IMR-90 (cell line): ENCODE measurements around the gene SLC6A4. TPM values are rescaled to one million over a fixed set of nuclear protein-coding genes. Genes with fewer than 3 reads are reported as not detected.

ENCODE experiments used
- ATAC-seq: fragments of 200-7000 bp; cut with Tn5 transposase; 2 replicates; pipeline ENCODE4 v1.9.1; 2020; ENCODE audit warnings: low read depth, mild to moderate bottlenecking, moderate library complexity
- BruUV-seq: library from RNA; stranded (reverse); fragments of 400-500 nt; replicated peaks from 2 replicates; lab custom pipeline; 2021; lab: Mats Ljungman, UMichigan
- CTCF ChIA-PET: fragments of 300-600 bp; formaldehyde crosslinking; extraction: SDS; loops from one replicate; lab custom pipeline; 2021; ENCODE audit warnings: antibody characterized with exemption; lab: Yijun Ruan, JAX
- POLR2A ChIA-PET: fragments of 300-600 bp; sonication (Branson Sonifier 250); formaldehyde crosslinking; loops from one replicate; lab custom pipeline; 2022; ENCODE audit warnings: antibody characterized with exemption; ENCODE audit not compliant: unreplicated experiment; lab: Charles Lee
- DNase-seq: peaks from one replicate; pipeline ENCODE4 v3.0.0; 2013
- H2AFZ ChIP-seq: replicated peaks from 2 replicates; pipeline ENCODE3; 2013; ENCODE audit warnings: low read length, mild to moderate bottlenecking; ENCODE audit not compliant: poor library complexity
- H2AK5ac ChIP-seq: 2 replicates; pipeline ENCODE4 v1.6.1; 2013; ENCODE audit warnings: low read depth, low read length, inconsistent platforms
- H2AK9ac ChIP-seq: replicated peaks from 2 replicates; pipeline ENCODE3; 2013; ENCODE audit warnings: mild to moderate bottlenecking, low read depth, low read length, moderate library complexity; ENCODE audit not compliant: poor library complexity
- H2BK120ac ChIP-seq: 2 replicates; pipeline ENCODE4 v1.6.1; 2013; ENCODE audit warnings: low read depth, low read length, inconsistent platforms
- H2BK15ac ChIP-seq: 3 replicates; pipeline ENCODE4 v1.6.1; 2013; ENCODE audit warnings: low read depth, low read length, inconsistent platforms
- H2BK20ac ChIP-seq: 2 replicates; pipeline ENCODE4 v1.6.1; 2013; ENCODE audit warnings: low read depth, mild to moderate bottlenecking, inconsistent platforms, low read length, moderate library complexity
- H2BK5ac ChIP-seq: 2 replicates; pipeline ENCODE4 v1.6.1; 2013; ENCODE audit warnings: mild to moderate bottlenecking, low read depth, low read length, inconsistent platforms; ENCODE audit not compliant: poor library complexity, severe bottlenecking
- H3K14ac ChIP-seq: replicated peaks from 2 replicates; pipeline ENCODE4 v1.6.1; 2013; ENCODE audit warnings: low read depth, low read length, inconsistent platforms
- H3K18ac ChIP-seq: 2 replicates; pipeline ENCODE4 v1.6.1; 2013; ENCODE audit warnings: low read depth, low read length, control low read depth
- H3K23ac ChIP-seq: 2 replicates; pipeline ENCODE4 v1.6.1; 2013; ENCODE audit warnings: low read depth, low read length, inconsistent platforms
- H3K27ac ChIP-seq: 2 replicates; pipeline ENCODE4 v1.5.1; 2013; ENCODE audit warnings: mild to moderate bottlenecking, control low read depth, low read length; ENCODE audit not compliant: insufficient read depth
- H3K27me3 ChIP-seq: 2 replicates; pipeline ENCODE4 v1.6.1; 2013; ENCODE audit warnings: low read length; ENCODE audit not compliant: control insufficient read depth, insufficient read depth
- H3K36me3 ChIP-seq: 2 replicates; pipeline ENCODE4 v1.6.1; 2013; ENCODE audit warnings: low read length, mixed read lengths; ENCODE audit not compliant: control insufficient read depth, insufficient read depth
- H3K4ac ChIP-seq: 2 replicates; pipeline ENCODE4 v1.6.1; 2013; ENCODE audit warnings: low read depth, low read length, inconsistent platforms
- H3K4me1 ChIP-seq: 2 replicates; pipeline ENCODE4 v1.6.1; 2013; ENCODE audit warnings: low read length, mixed read lengths; ENCODE audit not compliant: control insufficient read depth, insufficient read depth
- H3K4me2 ChIP-seq: 2 replicates; pipeline ENCODE4 v1.6.1; 2013; ENCODE audit warnings: low read depth, mild to moderate bottlenecking, control low read depth, low read length, moderate library complexity
- H3K4me3 ChIP-seq: 2 replicates; pipeline ENCODE4 v1.5.1; 2013; ENCODE audit warnings: low read depth, mild to moderate bottlenecking, control low read depth, low read length, moderate library complexity; ENCODE audit not compliant: insufficient read depth
- H3K56ac ChIP-seq: 2 replicates; pipeline ENCODE4 v1.6.1; 2013; ENCODE audit warnings: low read length, inconsistent platforms; ENCODE audit not compliant: insufficient read depth; ENCODE audit errors: extremely low read depth
- H3K79me1 ChIP-seq, 2 experiments: 2 replicates each; pipeline ENCODE4 v1.6.1; 2013; ENCODE audit warnings: low read length in 2 of 2, inconsistent platforms in 1 of 2, low read depth in 1 of 2
- H3K9ac ChIP-seq: 2 replicates; pipeline ENCODE4 v1.6.1; 2013; ENCODE audit warnings: low read depth, low read length, control low read depth
- H3K9me1 ChIP-seq: 2 replicates; pipeline ENCODE4 v1.6.1; 2013; ENCODE audit warnings: low read length, inconsistent platforms; ENCODE audit not compliant: insufficient read depth
- H3K9me3 ChIP-seq: 2 replicates; pipeline ENCODE4 v1.6.1; 2013; ENCODE audit warnings: low read length; ENCODE audit not compliant: control insufficient read depth, insufficient read depth
- H4K20me1 ChIP-seq: 2 replicates; pipeline ENCODE4 v1.6.1; 2013; ENCODE audit warnings: low read length, inconsistent platforms; ENCODE audit not compliant: insufficient read depth
- H4K5ac ChIP-seq: 2 replicates; pipeline ENCODE4 v1.6.1; 2013; ENCODE audit warnings: mild to moderate bottlenecking, low read depth, low read length, control low read depth
- H4K8ac ChIP-seq, 2 experiments: 2 replicates each; pipeline ENCODE4 v1.6.1; 2013; ENCODE audit warnings: low read depth in 2 of 2, low read length in 2 of 2, control low read depth in 1 of 2, inconsistent platforms in 1 of 2
- H4K91ac ChIP-seq: 2 replicates; pipeline ENCODE4 v1.6.1; 2013; ENCODE audit warnings: low read depth, low read length, inconsistent platforms; ENCODE audit not compliant: insufficient read depth
- BHLHE40 ChIP-seq: fragments of 150-350 bp; IDR thresholded peaks from 2 replicates; pipeline ENCODE4 v1.6.1; 2016; ENCODE audit warnings: mild to moderate bottlenecking, low read depth, low read length
- CEBPB ChIP-seq: IDR thresholded peaks from 2 replicates; pipeline ENCODE4 v1.6.1; 2012; ENCODE audit warnings: low read depth, low read length, improper control_type of control experiment
- CHD1 ChIP-seq: IDR thresholded peaks from 2 replicates; pipeline ENCODE4 v1.6.1; 2012; ENCODE audit warnings: low read depth, low read length, improper control_type of control experiment
- CTCF ChIP-seq: conservative IDR thresholded peaks from 2 replicates; pipeline ENCODE4 v1.5.1; 2012; ENCODE audit warnings: mild to moderate bottlenecking, low read depth, low read length, improper control_type of control experiment
- ELK1 ChIP-seq: fragments of 150-350 bp; IDR thresholded peaks from 2 replicates; pipeline ENCODE4 v1.6.1; 2016; ENCODE audit warnings: low read depth, mild to moderate bottlenecking, low read length, moderate library complexity, borderline replicate concordance
- FOS ChIP-seq: fragments of 150-350 bp; IDR thresholded peaks from 2 replicates; pipeline ENCODE4 v1.6.1; 2016; ENCODE audit warnings: low read depth, low read length
- MAFK ChIP-seq: IDR thresholded peaks from 2 replicates; pipeline ENCODE4 v1.6.1; 2012; ENCODE audit warnings: low read depth, low read length, improper control_type of control experiment
- MAZ ChIP-seq: IDR thresholded peaks from 2 replicates; pipeline ENCODE4 v1.6.1; 2012; ENCODE audit warnings: low read depth, mild to moderate bottlenecking, low read length, improper control_type of control experiment, moderate library complexity, borderline replicate concordance
- NFE2L2 ChIP-seq: fragments of 150-350 bp; IDR thresholded peaks from 2 replicates; pipeline ENCODE4 v1.6.1; 2016; ENCODE audit warnings: low read depth, mild to moderate bottlenecking, low read length
- POLR2A ChIP-seq: IDR thresholded peaks from 2 replicates; pipeline ENCODE4 v1.6.1; 2012; ENCODE audit warnings: mild to moderate bottlenecking, low read depth, low read length
- RAD21 ChIP-seq: IDR thresholded peaks from 2 replicates; pipeline ENCODE4 v1.6.1; 2012; ENCODE audit warnings: low read length, improper control_type of control experiment
- RCOR1 ChIP-seq: IDR thresholded peaks from 2 replicates; pipeline ENCODE4 v1.6.1; 2012; ENCODE audit warnings: mild to moderate bottlenecking, low read length, improper control_type of control experiment; ENCODE audit not compliant: insufficient replicate concordance
- RFX5 ChIP-seq: IDR thresholded peaks from 2 replicates; pipeline ENCODE4 v1.8.0; 2012; ENCODE audit warnings: low read depth, mild to moderate bottlenecking, low read length, moderate library complexity
- SMC3 ChIP-seq: fragments of 150-350 bp; IDR thresholded peaks from 2 replicates; pipeline ENCODE4 v1.6.1; 2016; ENCODE audit warnings: low read depth, mild to moderate bottlenecking, antibody characterized with exemption, low read length, moderate library complexity
- USF2 ChIP-seq: fragments of 150-350 bp; IDR thresholded peaks from 2 replicates; pipeline ENCODE4 v1.6.1; 2017; ENCODE audit warnings: mild to moderate bottlenecking, antibody characterized with exemption, low read length, low read depth
- WGBS, 2 experiments: methylation state at CpG; one replicate each; pipeline versions ENCODE4 v1.1.5 to v1.1.7; 2013; ENCODE audit warnings: missing lambda C conversion rate in 2 of 2; ENCODE audit not compliant: insufficient read length in 1 of 2; ENCODE audit errors: extremely low coverage in 2 of 2; 5-methylcytosine and 5-hydroxymethylcytosine counted together
- dilution Hi-C: fragments of 300-500 bp; cut with HindIII; formaldehyde crosslinking; loops from one replicate; pipeline ENCODE4 v1.14.3; 2018; ENCODE audit warnings: low sequenced_read_pairs; ENCODE audit not compliant: unreplicated experiment
- in situ Hi-C: fragments of 300-500 bp; cut with MboI; formaldehyde crosslinking; loops from 3 replicates; pipeline ENCODE4 v1.14.3; 2019; ENCODE audit warnings: low sequenced_read_pairs, inconsistent platforms, mixed read lengths
- intact Hi-C: fragments of 100-400 bp; cut with micrococcal nuclease; formaldehyde crosslinking; loops from 2 replicates; pipeline ENCODE4 v1.10.0; 2022
- polyA plus RNA-seq, 3 experiments: library from polyadenylated mRNA; depleted of rRNA; stranded (reverse); fragments of >200 nt; gene quantifications; 2 replicates each; pipeline ENCODE4 v1.2.3, GENCODE V29; 2012; ENCODE audit warnings: low replicate concordance in 1 of 3
- total RNA-seq: library from RNA; depleted of rRNA; stranded (reverse); fragments of >200 nt; gene quantifications from 2 replicates; pipeline ENCODE4 v1.2.3, GENCODE V29; 2012

Gene SLC6A4
- total and polyA plus RNA-seq, 2 of the 4 experiments (the other 2 are of a cell fraction) = under 0.01 TPM; not detected in 1

- ChIA-PET POLR2A (no interaction called here), CTCF (no interaction called here)
- no peak overlapping the region for H3K27ac ChIP-seq
- H4K8ac ChIP-seq = no peak overlapping the region
- no peak overlapping the region for H3K18ac ChIP-seq
- 76% methylated on average over 5 of the region's 11 CpGs; no CpG with 5 or more reads in 1 of the 2 experiments for WGBS, 2 experiments
- no peaks in the 10 kb centered on the region for H3K4me1 ChIP-seq
- in situ Hi-C loops (no loop called here), dilution Hi-C loops (no loop called here), intact Hi-C loops (no loop called here)
- TF ChIP-seq CTCF (no peak), CEBPB (no peak), RFX5 (no peak), POLR2A (no peak), BHLHE40 (no peak), RCOR1 (no peak), FOS (no peak), CHD1 (no peak), SMC3 (no peak), NFE2L2 (no peak), MAZ (no peak), USF2 (no peak), MAFK (no peak), RAD21 (no peak), ELK1 (no peak)
- no peaks in the 10 kb centered on the region for H3K79me1 ChIP-seq
- no peak overlapping the region for H2AK9ac ChIP-seq
- no peak overlapping the region for H3K4me2 ChIP-seq
- no peak for DNase-seq
- no peak overlapping the region for H3K4ac ChIP-seq
- no peak overlapping the region for H2BK120ac ChIP-seq
- no peak overlapping the region for H4K91ac ChIP-seq
- no peak overlapping the region for H2AFZ ChIP-seq
- BruUV-seq = no TSS peak
- no peak overlapping the region for H2BK20ac ChIP-seq
- H3K36me3 ChIP-seq = no peaks in the 10 kb centered on the region
- H3K23ac ChIP-seq = no peak overlapping the region
- no peak overlapping the region for H4K5ac ChIP-seq
- H2BK15ac ChIP-seq = no peak overlapping the region
- no peaks in the 10 kb centered on the region for H3K9me3 ChIP-seq
- no peak overlapping the region for H2BK5ac ChIP-seq
- H3K27me3 ChIP-seq = peaks cover 35% of the 10 kb centered on the region
- no peak overlapping the region for H3K9ac ChIP-seq
- H3K56ac ChIP-seq = no peak overlapping the region
- H4K20me1 ChIP-seq = no peaks in the 10 kb centered on the region
- H3K14ac ChIP-seq = no peak overlapping the region
- ATAC-seq = no peak
- H2AK5ac ChIP-seq = no peak overlapping the region
- peaks cover 3% of the 10 kb centered on the region; the same call in 1 of the 2 replicates for H3K9me1 ChIP-seq
- H3K4me3 ChIP-seq = no peak overlapping the region
Observed at GRCh38 chr17:30210366-30210765, 25.1 kb downstream of the SLC6A4 start.
